Forelimb muscle (tissue), 1 donor: ENCODE data around the gene CDK9. TPM values are rescaled to one million over a fixed set of nuclear protein-coding genes. Genes with fewer than 3 reads are reported as not detected.

Source experiments
- DNase-seq: peaks from one replicate; pipeline ENCODE4 v3.0.0-alpha.2; 2013; ENCODE audit warnings: low read depth
- polyA plus RNA-seq: library from polyadenylated mRNA; unstranded; fragments of 120-200 nt; gene quantifications from one replicate; pipeline ENCODE4 v1.2.1, GENCODE V29; 2013; ENCODE audit not compliant: insufficient read length

Gene CDK9
- polyA plus RNA-seq, 1 donor: 48.2 TPM

- DNase-seq: no peak
Observed at GRCh38 chr9:127802576-127803443, 17.0 kb downstream of the CDK9 start, which contains the start of gene FPGS. TSS of gene FPGS (plus strand) at chr9:127802882. CDS start at chr9:127802925, 43 bp downstream.

- DNase-seq: no peak
Observed at GRCh38 chr9:127803507-127804352, 17.9 kb downstream of the CDK9 start.

GRCh38 chr9:127805620-127806019 is 19.8 kb downstream of the CDK9 start:
- no peak for DNase-seq

- DNase-seq: no peak
Observed at GRCh38 chr9:127806871-127807270, 21.0 kb downstream of the CDK9 start.

- no peak for DNase-seq
Observed at GRCh38 chr9:127808347-127809001, 22.6 kb downstream of the CDK9 start.

GRCh38 chr9:127809002-127809539 is 23.2 kb downstream of the CDK9 start:
- DNase-seq: no peak

GRCh38 chr9:127809540-127810377 is 23.9 kb downstream of the CDK9 start:
- DNase-seq: no peak

GRCh38 chr9:127810378-127811187 is 24.7 kb downstream of the CDK9 start:
- no peak for DNase-seq

- DNase-seq: no peak
Observed at GRCh38 chr9:127812011-127812410, 26.2 kb downstream of the CDK9 start.

- DNase-seq: no peak
Observed at GRCh38 chr9:127812936-127813675, 27.3 kb downstream of the CDK9 start.

GRCh38 chr9:127813686-127814226 is 27.9 kb downstream of the CDK9 start:
- no peak for DNase-seq

- no peak for DNase-seq
Observed at GRCh38 chr9:127814619-127815511, 29.0 kb downstream of the CDK9 start.

GRCh38 chr9:127815512-127816361 is 29.9 kb downstream of the CDK9 start:
- no peak for DNase-seq

GRCh38 chr9:127816362-127816725 is 30.5 kb downstream of the CDK9 start:
- DNase-seq: no peak

GRCh38 chr9:127816728-127817127 is 30.9 kb downstream of the CDK9 start:
- no peak for DNase-seq

- no peak for DNase-seq
Observed at GRCh38 chr9:127817881-127818434, 32.1 kb downstream of the CDK9 start.

- DNase-seq: no peak
Observed at GRCh38 chr9:127818574-127818973, 32.7 kb downstream of the CDK9 start.
